HEK293 (cell line): ENCODE results near the gene WASHC1.
"Not testable (repeated sequence)": the region's sequence is repeated elsewhere in the genome, so short reads cannot be mapped to it uniquely, and the experiment has no call there.

ENCODE experiments used
- CTCF ChIA-PET: fragments of 350-600 bp; formaldehyde crosslinking; extraction: SDS; loops from one replicate; lab custom pipeline; 2021; ENCODE audit warnings: antibody characterized with exemption; lab: Yijun Ruan, JAX
- POLR2A ChIA-PET: fragments of 300-600 bp; formaldehyde crosslinking; extraction: SDS; loops from one replicate; lab custom pipeline; 2020; ENCODE audit warnings: antibody characterized with exemption, inconsistent platforms; lab: Yijun Ruan, JAX
- H3K27ac ChIP-seq: fragments of 200-500 bp; sonication (Bioruptor generic); 2 replicates; pipeline ENCODE4 v1.5.1; 2014; ENCODE audit warnings: low read depth, low read length, control low read depth, inconsistent platforms; ENCODE audit errors: extremely low read depth
- H3K36me3 ChIP-seq, 2 experiments: fragments of 200-500 bp in 1 of 2; sonication (Bioruptor generic) in 1 of 2; 1 replicate in 1 of 2; 2 replicates in 1 of 2; pipeline ENCODE4 v1.5.1; 2014 to 2017; ENCODE audit warnings: inconsistent platforms in 2 of 2, low read length in 2 of 2; ENCODE audit not compliant: control insufficient read depth in 2 of 2, insufficient read depth in 1 of 2
- H3K4me1 ChIP-seq: fragments of 200-500 bp; sonication (Bioruptor generic); 2 replicates; pipeline ENCODE4 v1.5.1; 2014; ENCODE audit warnings: mild to moderate bottlenecking, low read length, inconsistent platforms; ENCODE audit not compliant: control insufficient read depth, insufficient read depth
- H3K4me3 ChIP-seq: 2 replicates; pipeline ENCODE4 v1.5.1; 2011; ENCODE audit warnings: low read depth, mild to moderate bottlenecking, control low read depth, low read length, moderate library complexity
- H3K9me3 ChIP-seq: fragments of 200-500 bp; sonication (Bioruptor generic); 2 replicates; pipeline ENCODE4 v1.5.1; 2014; ENCODE audit warnings: low read depth, low read length, inconsistent platforms; ENCODE audit not compliant: control insufficient read depth, insufficient read depth
- EGR2 ChIP-seq: fragments of 450-650 bp; formaldehyde crosslinking; IDR thresholded peaks from 2 replicates; pipeline ENCODE4 v1.5.1; 2016; ENCODE audit warnings: low read depth, missing biosample characterization, missing genetic modification characterization
- ZNF146 ChIP-seq: fragments of 450-650 bp; formaldehyde crosslinking; IDR thresholded peaks from 2 replicates; pipeline ENCODE4 v1.5.1; 2016; ENCODE audit warnings: missing biosample characterization, missing genetic modification characterization
- ZNF580 ChIP-seq: fragments of 450-650 bp; formaldehyde crosslinking; IDR thresholded peaks from 2 replicates; pipeline ENCODE4 v1.5.1; 2016; ENCODE audit warnings: missing biosample characterization, missing genetic modification characterization

WASHC1 gene

GRCh38 chr9:48190-48842, 19.1 kb upstream of the WASHC1 start:
- CTCF ChIA-PET, H3K4me1 ChIP-seq, H3K27ac ChIP-seq, H3K4me3 ChIP-seq, POLR2A ChIA-PET, H3K36me3 ChIP-seq, H3K9me3 ChIP-seq: not testable (repeated sequence)
- TF ChIP-seq EGR2 (tag by site-specific recombination): peak; percentile 23; the same call in 1 of the 2 replicates

GRCh38 chr9:46639-47271, 17.5 kb upstream of the WASHC1 start:
- H3K4me3 ChIP-seq, H3K27ac ChIP-seq, H3K9me3 ChIP-seq, H3K4me1 ChIP-seq, H3K36me3 ChIP-seq, CTCF ChIA-PET, POLR2A ChIA-PET: not testable (repeated sequence)

GRCh38 chr9:46164-46563, 16.9 kb upstream of the WASHC1 start:
- CTCF ChIA-PET, H3K27ac ChIP-seq, H3K4me1 ChIP-seq, H3K4me3 ChIP-seq, POLR2A ChIA-PET, H3K36me3 ChIP-seq, H3K9me3 ChIP-seq: not testable (repeated sequence)

GRCh38 chr9:45180-45878, 16.1 kb upstream of the WASHC1 start:
- H3K36me3 ChIP-seq, H3K4me3 ChIP-seq, H3K9me3 ChIP-seq, POLR2A ChIA-PET, CTCF ChIA-PET, H3K27ac ChIP-seq, H3K4me1 ChIP-seq: not testable (repeated sequence)

- H3K4me1 ChIP-seq, H3K36me3 ChIP-seq, H3K9me3 ChIP-seq, H3K27ac ChIP-seq, CTCF ChIA-PET, POLR2A ChIA-PET, H3K4me3 ChIP-seq: not testable (repeated sequence)
Measured at GRCh38 chr9:44416-44815, 15.2 kb upstream of the WASHC1 start.

GRCh38 chr9:43636-44035, 14.4 kb upstream of the WASHC1 start:
- H3K9me3 ChIP-seq, H3K4me3 ChIP-seq, POLR2A ChIA-PET, H3K4me1 ChIP-seq, H3K36me3 ChIP-seq, H3K27ac ChIP-seq, CTCF ChIA-PET: not testable (repeated sequence)

- H3K9me3 ChIP-seq, H3K27ac ChIP-seq, H3K36me3 ChIP-seq, H3K4me1 ChIP-seq, POLR2A ChIA-PET, H3K4me3 ChIP-seq, CTCF ChIA-PET: not testable (repeated sequence)
Measured at GRCh38 chr9:43116-43515, 13.9 kb upstream of the WASHC1 start.

GRCh38 chr9:41819-42218, 12.6 kb upstream of the WASHC1 start:
- H3K36me3 ChIP-seq, POLR2A ChIA-PET, H3K27ac ChIP-seq, H3K4me1 ChIP-seq, H3K9me3 ChIP-seq, H3K4me3 ChIP-seq, CTCF ChIA-PET: not testable (repeated sequence)
- TF ChIP-seq ZNF146 (tag by site-specific recombination) (peak; percentile 90), ZNF580 (0 out of 2 replicates have a peak, but pooled peaks have one; percentile 17)

GRCh38 chr9:41261-41676, 12.0 kb upstream of the WASHC1 start:
- H3K36me3 ChIP-seq, H3K9me3 ChIP-seq, H3K27ac ChIP-seq, CTCF ChIA-PET, H3K4me3 ChIP-seq, POLR2A ChIA-PET, H3K4me1 ChIP-seq: not testable (repeated sequence)

- H3K36me3 ChIP-seq, CTCF ChIA-PET, H3K4me1 ChIP-seq, H3K27ac ChIP-seq, H3K9me3 ChIP-seq, H3K4me3 ChIP-seq, POLR2A ChIA-PET: not testable (repeated sequence)
Measured at GRCh38 chr9:32308-32707, 3.1 kb upstream of the WASHC1 start.
